ENCODE results near the gene ZNF322.

ZNF322 gene

DNA sequence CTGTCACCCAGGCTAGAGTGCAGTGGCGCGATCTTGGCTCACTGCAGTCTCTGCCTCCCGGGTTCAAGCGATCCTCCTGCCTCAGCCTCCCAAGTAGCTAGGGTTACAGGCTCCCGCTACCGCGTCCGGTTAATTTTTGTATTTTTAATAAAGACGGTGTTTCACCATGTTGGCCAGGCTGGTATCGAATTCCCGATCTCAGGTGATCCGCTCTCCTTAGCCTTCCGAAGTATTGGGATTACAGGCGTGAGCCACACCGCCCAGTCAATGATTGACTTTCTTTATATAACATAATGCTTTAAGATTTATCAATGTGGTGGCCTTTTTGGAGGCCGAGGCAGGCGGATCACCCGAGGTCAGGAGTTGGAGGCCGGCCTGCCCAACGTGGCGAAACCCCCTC is 70.6 kb downstream of the ZNF322 start:
- no peak for DNase-seq (ENCODE audit: low read depth)

All from stimulated activated CD4-positive, alpha-beta T cell treated with anti-CD3 and anti-CD28 coated beads, Interleukin-2, amount 100 ng/mL, for 4 hours (primary cell).